GM13977 (cell line): Measurements from ENCODE around the gene DCAF7.

ENCODE experiments used
- DNase-seq: peaks from one replicate; pipeline ENCODE4 v3.0.0; 2012; ENCODE audit warnings: low spot score
- in situ Hi-C: fragments of 300-500 bp; cut with MboI; formaldehyde crosslinking; loops from one replicate; pipeline ENCODE4 v1.12.0; 2022; ENCODE audit warnings: low sequenced_read_pairs, low pct_unique_long_range_greater_than_20kb, mixed read lengths, inconsistent platforms; ENCODE audit not compliant: unreplicated experiment
- TF ChIP-seq, protein P1 (sequence below): IDR thresholded peaks from 2 replicates; pipeline ENCODE4 v1.5.1; 2012; ENCODE audit warnings: mild to moderate bottlenecking, control low read depth; ENCODE audit not compliant: insufficient read depth; ENCODE audit errors: extremely low read depth, missing control alignments

Gene DCAF7

GRCh38 chr17:63524051-63524450 is 26.2 kb upstream of the DCAF7 start:
- TF ChIP-seq, protein P1, sequence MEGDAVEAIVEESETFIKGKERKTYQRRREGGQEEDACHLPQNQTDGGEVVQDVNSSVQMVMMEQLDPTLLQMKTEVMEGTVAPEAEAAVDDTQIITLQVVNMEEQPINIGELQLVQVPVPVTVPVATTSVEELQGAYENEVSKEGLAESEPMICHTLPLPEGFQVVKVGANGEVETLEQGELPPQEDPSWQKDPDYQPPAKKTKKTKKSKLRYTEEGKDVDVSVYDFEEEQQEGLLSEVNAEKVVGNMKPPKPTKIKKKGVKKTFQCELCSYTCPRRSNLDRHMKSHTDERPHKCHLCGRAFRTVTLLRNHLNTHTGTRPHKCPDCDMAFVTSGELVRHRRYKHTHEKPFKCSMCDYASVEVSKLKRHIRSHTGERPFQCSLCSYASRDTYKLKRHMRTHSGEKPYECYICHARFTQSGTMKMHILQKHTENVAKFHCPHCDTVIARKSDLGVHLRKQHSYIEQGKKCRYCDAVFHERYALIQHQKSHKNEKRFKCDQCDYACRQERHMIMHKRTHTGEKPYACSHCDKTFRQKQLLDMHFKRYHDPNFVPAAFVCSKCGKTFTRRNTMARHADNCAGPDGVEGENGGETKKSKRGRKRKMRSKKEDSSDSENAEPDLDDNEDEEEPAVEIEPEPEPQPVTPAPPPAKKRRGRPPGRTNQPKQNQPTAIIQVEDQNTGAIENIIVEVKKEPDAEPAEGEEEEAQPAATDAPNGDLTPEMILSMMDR = no peak
- no peak for DNase-seq
- in situ Hi-C loops = no loop called here

GRCh38 chr17:63525190-63525946 is 24.9 kb upstream of the DCAF7 start:
- TF ChIP-seq, protein P1 = no peak
- DNase-seq = no peak
- in situ Hi-C loops = no loop called here

GRCh38 chr17:63526861-63527260 is 23.4 kb upstream of the DCAF7 start:
- DNase-seq = no peak
- TF ChIP-seq, protein P1 = no peak
- in situ Hi-C loops = no loop called here

- in situ Hi-C loops = no loop called here
- DNase-seq = no peak
- TF ChIP-seq, protein P1 = no peak
Observed at GRCh38 chr17:63528183-63528582, 22.1 kb upstream of the DCAF7 start.

DNA sequence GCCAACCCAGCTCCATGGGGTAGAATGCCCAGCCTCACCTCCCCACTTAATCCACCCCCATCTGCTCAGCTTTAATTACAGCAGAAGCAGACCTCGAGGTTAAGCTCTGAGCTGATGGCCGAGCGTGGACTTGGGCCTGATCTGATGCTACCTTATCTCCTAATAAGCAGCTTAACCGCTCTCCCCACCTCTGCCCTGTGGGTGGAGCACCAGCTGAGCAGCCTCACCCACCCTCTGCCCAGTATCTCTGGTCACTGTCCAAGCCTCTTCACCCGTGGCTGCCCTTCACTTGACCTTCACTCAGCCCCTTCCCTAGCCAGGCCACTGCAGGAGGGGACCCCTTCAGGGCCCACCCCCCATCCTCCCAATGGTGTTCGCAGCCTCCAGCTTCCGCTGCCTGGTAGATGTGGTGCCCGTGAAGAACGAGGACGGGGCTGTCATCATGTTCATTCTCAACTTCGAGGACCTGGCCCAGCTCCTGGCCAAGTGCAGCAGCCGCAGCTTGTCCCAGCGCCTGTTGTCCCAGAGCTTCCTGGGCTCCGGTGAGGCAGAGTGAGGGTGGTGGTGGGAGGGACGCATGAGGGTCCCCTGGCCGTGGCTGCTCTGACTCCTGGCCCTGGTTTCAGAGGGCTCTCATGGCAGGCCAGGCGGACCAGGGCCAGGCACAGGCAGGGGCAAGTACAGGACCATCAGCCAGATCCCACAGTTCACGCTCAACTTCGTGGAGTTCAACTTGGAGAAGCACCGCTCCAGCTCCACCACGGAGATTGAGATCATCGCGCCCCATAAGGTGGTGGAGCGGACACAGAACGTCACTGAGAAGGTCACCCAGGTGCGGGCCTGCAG is 20.3 kb upstream of the DCAF7 start:
- in situ Hi-C loops = no loop called here
- no peak for DNase-seq
- TF ChIP-seq, protein P1 = no peak

DNA sequence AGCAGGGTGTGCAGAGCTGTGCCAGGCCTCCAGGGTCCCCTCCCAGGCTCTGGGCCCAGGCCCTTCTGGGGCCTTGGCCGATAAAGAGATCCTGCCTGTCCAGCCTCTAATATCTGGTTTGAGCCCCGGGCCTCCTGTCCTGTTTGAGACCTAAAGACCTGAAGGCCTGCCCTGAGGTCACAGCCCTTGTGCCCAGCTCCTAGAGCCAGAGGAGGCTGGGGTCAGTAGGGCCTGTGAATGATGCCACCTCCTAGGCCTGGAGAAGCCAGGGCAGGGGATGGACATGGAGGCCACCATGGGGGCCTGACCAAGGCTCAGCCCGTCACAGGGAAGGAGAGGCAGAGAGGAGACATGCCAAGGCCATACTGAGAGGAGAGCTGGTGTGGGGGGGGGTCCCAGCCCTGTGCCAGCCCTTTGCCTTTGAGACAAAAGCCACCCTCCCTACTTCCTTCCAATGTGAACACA is 19.7 kb upstream of the DCAF7 start:
- TF ChIP-seq, protein P1 = no peak
- in situ Hi-C loops = no loop called here

More for the DNA sequence above, 19.7 kb upstream of the DCAF7 start:
- DNase-seq = no peak
